AG10803 (cell line): ENCODE data around the gene EHF.
A peak's percentile ranks its signal among the peaks of the same experiment; 100 is the strongest.
"Not testable (repeated sequence)": the region's sequence is repeated elsewhere in the genome, so short reads cannot be mapped to it uniquely, and the experiment has no call there.

Experiments used
- DNase-seq: peaks from one replicate; pipeline ENCODE4 v3.0.0; 2010; ENCODE audit warnings: low read depth
- H3K4me3 ChIP-seq: 2 replicates; pipeline ENCODE4 v1.5.1; 2011; ENCODE audit warnings: mild to moderate bottlenecking, low read length, control low read depth
- CTCF ChIP-seq: conservative IDR thresholded peaks from 2 replicates; pipeline ENCODE4 v1.5.1; 2011; ENCODE audit warnings: mild to moderate bottlenecking, low read length, control low read depth, inconsistent platforms

The EHF gene

GRCh38 chr11:34585735-34586487 is 35.0 kb upstream of the EHF start:
- TF ChIP-seq CTCF = peak; percentile 74
- peak; percentile 59 for DNase-seq
- H3K4me3 ChIP-seq = peak overlapping the region; percentile 3; the same call in 1 of the 2 replicates

- TF ChIP-seq CTCF = no peak
- DNase-seq = no peak
- H3K4me3 ChIP-seq = peak overlapping the region; percentile 3; the same call in 1 of the 2 replicates
These were observed 34.2 kb upstream of the EHF start for GRCh38 chr11:34586488-34587281.

- DNase-seq = no peak
- no peak for TF ChIP-seq CTCF
- no peak overlapping the region for H3K4me3 ChIP-seq
These were observed 33.6 kb upstream of the EHF start for GRCh38 chr11:34587282-34587677.

GRCh38 chr11:34588023-34588422 is 32.9 kb upstream of the EHF start:
- no peak for DNase-seq
- H3K4me3 ChIP-seq = no peak overlapping the region
- TF ChIP-seq CTCF = no peak

- no peak for TF ChIP-seq CTCF
- DNase-seq = no peak
- no peak overlapping the region for H3K4me3 ChIP-seq
These were observed 32.2 kb upstream of the EHF start for GRCh38 chr11:34588701-34589100.

- DNase-seq, H3K4me3 ChIP-seq: not testable (repeated sequence)
These were observed 31.7 kb upstream of the EHF start for GRCh38 chr11:34589177-34589576.

GRCh38 chr11:34593085-34593484 is 27.8 kb upstream of the EHF start:
- H3K4me3 ChIP-seq = no peak overlapping the region
- DNase-seq = no peak
- no peak for TF ChIP-seq CTCF
